GM12878 (cell line): ENCODE data around the gene RAB13. TPM values are rescaled to one million over a fixed set of nuclear protein-coding genes. Genes with fewer than 3 reads are reported as not detected.

Source experiments
- ATAC-seq: fragments of 200-7000 bp; cut with Tn5 transposase; 3 replicates; pipeline ENCODE4 v1.9.1; 2020; ENCODE audit warnings: mild to moderate bottlenecking, moderate library complexity
- BruUV-seq: library from RNA; stranded (reverse); fragments of 400-500 nt; replicated peaks from 2 replicates; lab custom pipeline; 2021; lab: Mats Ljungman, UMichigan
- CTCF ChIA-PET: fragments of 300-600 bp; sonication (Branson Sonifier 250); formaldehyde crosslinking; extraction: SDS; loops from one replicate; lab custom pipeline; 2021; ENCODE audit warnings: inconsistent platforms; lab: Yijun Ruan, JAX
- POLR2A ChIA-PET: fragments of 350-600 bp; formaldehyde crosslinking; extraction: SDS; loops from one replicate; lab custom pipeline; 2021; ENCODE audit warnings: inconsistent platforms; lab: Charles Lee
- RAD21 ChIA-PET: fragments of 300-600 bp; sonication (Branson Sonifier 250); formaldehyde crosslinking; loops from one replicate; lab custom pipeline; 2023; ENCODE audit warnings: antibody characterized with exemption; ENCODE audit not compliant: unreplicated experiment; lab: Charles Lee
- SMC1A ChIA-PET: fragments of 300-600 bp; sonication (Branson Sonifier 250); formaldehyde crosslinking; loops from one replicate; lab custom pipeline; 2023; ENCODE audit not compliant: unreplicated experiment, uncharacterized antibody; lab: Charles Lee
- DNase-seq: peaks from one replicate; pipeline ENCODE4 v3.0.0-alpha.2; 2011; ENCODE audit warnings: low read depth, low spot score
- FAIRE-seq: peaks from 3 replicates; lab custom pipeline; 2011; peaks lifted over from hg19 to GRCh38; lab: Jason Lieb, UNC
- H2AFZ ChIP-seq: 2 replicates; pipeline ENCODE4 v1.6.0; 2011; ENCODE audit warnings: low read depth, low read length, control low read depth; ENCODE audit not compliant: control insufficient read depth
- H3K27ac ChIP-seq: 2 replicates; pipeline ENCODE4 v1.5.1; 2011; ENCODE audit warnings: control low read depth; ENCODE audit not compliant: control insufficient read depth, insufficient read depth
- H3K27me3 ChIP-seq, 2 experiments: replicated peaks in 1 of 2; 2 replicates each; pipeline versions ENCODE4 v1.6.0 to v1.6.1; 2011; ENCODE audit warnings: low read length in 1 of 2; ENCODE audit not compliant: control insufficient read depth in 2 of 2, insufficient read depth in 2 of 2
- H3K36me3 ChIP-seq, 2 experiments: 2 replicates each; pipeline ENCODE4 v1.5.1; 2011; ENCODE audit warnings: low read length in 1 of 2; ENCODE audit not compliant: control insufficient read depth in 2 of 2, insufficient read depth in 2 of 2
- H3K4me1 ChIP-seq: 2 replicates; pipeline ENCODE4 v1.6.1; 2011; ENCODE audit warnings: mild to moderate bottlenecking, low read length, moderate library complexity, mixed read lengths; ENCODE audit not compliant: control insufficient read depth, insufficient read depth
- H3K4me2 ChIP-seq: 2 replicates; pipeline ENCODE4 v1.6.0; 2011; ENCODE audit warnings: control low read depth; ENCODE audit not compliant: control insufficient read depth, insufficient read depth
- H3K4me3 ChIP-seq: fragments of 200-600 bp; sonication (generic); 2 replicates; pipeline ENCODE4 v1.5.1; 2016
- H3K79me2 ChIP-seq: 2 replicates; pipeline ENCODE4 v1.6.0; 2011; ENCODE audit warnings: low read length; ENCODE audit not compliant: control insufficient read depth, insufficient read depth
- H3K9ac ChIP-seq: 2 replicates; pipeline ENCODE4 v1.8.0; 2011; ENCODE audit warnings: low read length, control low read depth, mixed read lengths; ENCODE audit not compliant: control insufficient read depth, insufficient read depth
- H3K9me3 ChIP-seq: replicated peaks from 3 replicates; pipeline ENCODE4 v1.5.1; 2011; ENCODE audit warnings: mild to moderate bottlenecking, low read length; ENCODE audit not compliant: control insufficient read depth, insufficient read depth
- H4K20me1 ChIP-seq: 2 replicates; pipeline ENCODE4 v1.6.0; 2011; ENCODE audit not compliant: control insufficient read depth, insufficient read depth
- ASH2L ChIP-seq: fragments of 300-600, 200-600 bp; sonication (generic); IDR thresholded peaks from 2 replicates; pipeline ENCODE4 v1.6.1; 2017; ENCODE audit warnings: low read depth, mild to moderate bottlenecking, borderline replicate concordance
- BCL11A ChIP-seq: IDR thresholded peaks from 2 replicates; pipeline ENCODE4 v1.6.1; 2011; ENCODE audit warnings: low read depth, low read length
- CEBPZ ChIP-seq: fragments of 150-350 bp; IDR thresholded peaks from 2 replicates; pipeline ENCODE4 v1.6.1; 2016; ENCODE audit warnings: low read depth, low read length
- IKZF2 ChIP-seq, 2 experiments: fragments of 450-650 bp; IDR thresholded peaks; 2 replicates each; pipeline ENCODE4 v1.6.1; 2017; ENCODE audit warnings: mild to moderate bottlenecking in 2 of 2, moderate library complexity in 2 of 2
- IRF3 ChIP-seq: fragments of 450-650 bp; IDR thresholded peaks from 2 replicates; pipeline ENCODE4 v1.6.1; 2014; ENCODE audit warnings: mild to moderate bottlenecking
- RFX5 ChIP-seq: IDR thresholded peaks from 2 replicates; pipeline ENCODE4 v1.6.1; 2011; ENCODE audit warnings: low read depth, low read length, improper control_type of control experiment
- SPI1 ChIP-seq: IDR thresholded peaks from 2 replicates; pipeline ENCODE4 v1.6.1; 2011; ENCODE audit warnings: low read depth, mild to moderate bottlenecking, low read length, moderate library complexity, borderline replicate concordance; ENCODE audit not compliant: insufficient read depth
- SREBF1 ChIP-seq: IDR thresholded peaks from 2 replicates; pipeline ENCODE4 v1.6.1; 2012; ENCODE audit warnings: mild to moderate bottlenecking, low read length
- ZBTB4 ChIP-seq: fragments of 450-650 bp; formaldehyde crosslinking; IDR thresholded peaks from 2 replicates; pipeline ENCODE4 v1.4.0; 2022; ENCODE audit warnings: mild to moderate bottlenecking, moderate library complexity
- ZNF384 ChIP-seq: IDR thresholded peaks from 2 replicates; pipeline ENCODE4 v1.6.1; 2012; ENCODE audit warnings: low read depth, mild to moderate bottlenecking, low read length, improper control_type of control experiment, borderline replicate concordance
- ZNF687 ChIP-seq: fragments of 450-650 bp; IDR thresholded peaks from 2 replicates; pipeline ENCODE4 v1.6.1; 2017; ENCODE audit warnings: mild to moderate bottlenecking, moderate library complexity
- WGBS: methylation state at CpG from one replicate; pipeline ENCODE4 v1.1.6; 2016; ENCODE audit warnings: low lambda C conversion rate; ENCODE audit not compliant: insufficient replicate concordance, insufficient coverage; ENCODE audit errors: missing lambda C conversion rate; 5-methylcytosine and 5-hydroxymethylcytosine counted together
- in situ Hi-C: fragments of 300-500 bp; cut with MboI; formaldehyde crosslinking; loops from 9 replicates; pipeline ENCODE4 v1.14.3; 2018; ENCODE audit warnings: mixed read lengths
- intact Hi-C: fragments of 100-400 bp; cut with micrococcal nuclease; formaldehyde crosslinking; loops from one replicate; pipeline ENCODE4 v1.14.2; 2022; ENCODE audit not compliant: unreplicated experiment
- polyA plus RNA-seq, 11 experiments: library from polyadenylated mRNA; depleted of rRNA in 4 of 11; unstranded in 6 of 11; stranded (reverse) in 5 of 11; fragments of >200 nt; fragmentation: Nextera tagmentation in 4 of 11; fragmentation: Illumina TruSeq in 1 of 11; extraction: Ambion mirVana in 4 of 11; extraction: Trizol in 1 of 11; gene quantifications; 1 replicate in 1 of 11; 2 replicates in 10 of 11; pipeline versions ENCODE4 v1.2.1 to v1.2.3, GENCODE V29; 2011 to 2016; ENCODE audit warnings: inconsistent platforms in 2 of 11, missing spikeins in 2 of 11, low read depth in 1 of 11
- total RNA-seq, 4 experiments: library from RNA; depleted of rRNA in 3 of 4; stranded (reverse); fragments of >200 nt in 3 of 4; fragmentation: Illumina TruSeq in 1 of 4; extraction: Trizol in 1 of 4; gene quantifications; 2 replicates each; pipeline versions ENCODE4 v1.2.1 to v1.2.3, GENCODE V29; 2013 to 2021

RAB13 gene
- total and polyA plus RNA-seq, 10 of the 15 experiments (the other 5 are each of a cell fraction or from before 2014, with no cell fraction given), result 0.75 to 30.7 (median 15.9) TPM

GRCh38 chr1:154019940-154020339 is 33.8 kb upstream of the RAB13 start (continued):
- no peak for TF ChIP-seq CEBPZ
- TF ChIP-seq ZNF384, result no peak
- TF ChIP-seq IRF3, result no peak

GRCh38 chr1:154019269-154019668 is 33.1 kb upstream of the RAB13 start:
- Histone ChIP-seq H4K20me1 (no peaks in the 10 kb centered on the region), H3K9ac (no peak overlapping the region), H3K27ac (no peak overlapping the region), H3K4me1 (no peaks in the 10 kb centered on the region), H3K79me2 (no peaks in the 10 kb centered on the region), H3K9me3 (no peaks in the 10 kb centered on the region), H3K36me3 (no peaks in the 10 kb centered on the region), H2AFZ (no peak overlapping the region), H3K4me3 (no peak overlapping the region), H3K4me2 (no peak overlapping the region), H3K27me3 (no peaks in the 10 kb centered on the region)
- ChIA-PET RAD21 (no interaction called here), POLR2A (interaction anchor here (0.6 kb wide), 1 partner anchor 19 kb away, joined by 3 read pairs; no protein-coding TSS in a partner anchor), CTCF (interaction anchor here (0.5 kb wide), 1 partner anchor 119 kb away, joined by 3 read pairs; no protein-coding TSS in a partner anchor), SMC1A (interaction anchor here (1.4 kb wide), 1 partner anchor 14 kb away, joined by 4 read pairs; no protein-coding TSS in a partner anchor)
- FAIRE-seq, result no peak
- no TSS peak for BruUV-seq
- in situ Hi-C loops, result no loop called here
- 74% methylated on average over 4 of the region's 4 CpGs for WGBS
- intact Hi-C loops, result no loop called here
- ATAC-seq, result no peak
- DNase-seq, result no peak
- TF ChIP-seq RFX5 (no peak), ZNF687 (no peak), BCL11A (no peak), ASH2L (no peak), ZBTB4 (CRISPR knock-in tag) (no peak), SPI1 (no peak), IKZF2 (IDR thresholded peaks at IDR 0.05) (no peak), SREBF1 (no peak)
